Endometrial microvascular endothelial cells (primary cell): ENCODE results near the gene NOL8. TPM values are rescaled to one million over a fixed set of nuclear protein-coding genes. Genes with fewer than 3 reads are reported as not detected.

ENCODE experiments used
- in situ Hi-C: cut with HindIII; loops from 2 replicates; pipeline ENCODE4 v1.10.0; 2017; ENCODE audit warnings: low sequenced_read_pairs, low pct_unique_long_range_greater_than_20kb; ENCODE audit errors: inconsistent ontology term
- total RNA-seq: library from RNA; depleted of rRNA; stranded (reverse); fragments of >200 nt; gene quantifications from one replicate; pipeline ENCODE4 v1.2.3, GENCODE V29; 2015; ENCODE audit errors: inconsistent ontology term

NOL8 gene
- total RNA-seq, 1 donor from 2014 or later, result 13.4 TPM

DNA sequence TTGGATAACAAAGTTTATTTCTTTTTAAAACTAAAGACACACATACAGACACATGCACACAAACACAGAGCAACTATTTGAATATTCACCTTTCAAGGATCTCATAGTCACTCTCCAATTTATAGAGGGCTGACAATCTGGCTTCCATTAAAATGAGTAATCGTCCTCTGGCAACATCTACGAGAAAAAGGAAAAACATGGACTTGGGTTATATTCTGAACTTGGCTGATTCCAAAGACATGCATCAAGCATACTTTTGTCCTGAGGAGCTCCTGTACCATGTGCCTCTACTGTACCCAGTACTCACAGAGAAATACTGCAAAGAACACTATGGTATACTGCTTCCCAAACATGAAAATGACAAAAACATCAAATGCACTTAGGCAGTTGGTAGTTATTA is 47.0 kb downstream of the NOL8 start:
- in situ Hi-C loops, result no loop called here

DNA sequence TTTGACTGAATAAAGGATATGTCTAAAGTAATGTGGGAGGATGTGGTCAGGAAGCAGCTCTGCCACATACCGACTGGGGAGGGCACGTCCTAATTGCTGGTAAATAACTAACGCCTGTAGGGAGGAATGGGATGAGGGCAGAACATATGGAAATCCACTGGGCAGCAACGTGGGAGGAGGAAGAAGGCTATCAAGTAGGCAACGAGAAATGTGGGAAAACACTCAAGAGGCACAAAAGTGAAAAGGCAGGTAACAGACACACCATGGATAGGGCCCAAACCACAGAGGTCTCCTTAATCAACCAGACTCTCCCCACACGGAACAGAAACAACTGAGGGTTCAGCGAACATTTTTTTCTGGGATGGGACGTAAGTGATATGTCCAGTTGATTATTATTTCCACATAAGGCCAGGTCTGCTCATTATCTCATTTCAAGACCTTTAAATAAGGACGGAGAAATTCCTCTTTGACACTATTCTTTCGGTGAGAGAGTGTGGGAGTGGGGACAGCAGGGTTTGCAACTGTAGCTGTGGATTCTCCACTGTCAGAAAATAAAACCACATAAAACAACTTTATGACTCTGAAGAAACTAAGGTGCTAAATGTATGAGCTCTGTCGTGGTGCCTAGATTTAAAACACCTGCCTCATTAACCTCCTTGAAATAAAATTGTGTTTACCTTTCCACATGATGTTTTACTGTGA is 48.7 kb downstream of the NOL8 start:
- in situ Hi-C loops, result no loop called here

GRCh38 chr9:92275541-92275940 is 49.6 kb downstream of the NOL8 start:
- in situ Hi-C loops, result no loop called here

GRCh38 chr9:92270511-92270910 is 54.6 kb downstream of the NOL8 start:
- in situ Hi-C loops, result no loop called here

- in situ Hi-C loops, result no loop called here
These were observed 58.7 kb downstream of the NOL8 start for GRCh38 chr9:92266486-92266885.

- in situ Hi-C loops, result no loop called here
These were observed 60.0 kb downstream of the NOL8 start for GRCh38 chr9:92265154-92265553.

- in situ Hi-C loops, result no loop called here
These were observed 62.0 kb downstream of the NOL8 start for GRCh38 chr9:92263131-92263530.

DNA sequence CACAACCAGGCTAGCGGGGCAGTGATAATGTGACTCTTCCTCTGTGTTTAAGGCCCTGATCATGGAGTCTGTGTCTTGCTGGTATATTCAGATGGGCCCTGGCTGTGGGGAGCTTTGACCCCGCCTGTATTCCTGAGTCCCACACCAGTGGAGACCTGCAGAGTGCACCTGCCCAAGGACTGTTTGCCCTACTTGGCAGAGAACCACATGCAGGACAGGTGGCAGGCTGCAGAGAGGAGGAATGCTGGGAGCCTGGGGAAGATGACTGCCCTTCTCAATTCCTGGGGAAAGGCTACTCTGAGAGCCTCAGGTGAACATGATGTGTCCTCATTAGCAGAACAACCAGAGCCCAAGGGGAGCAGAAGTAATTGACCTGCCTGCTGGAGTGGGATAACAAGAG is 67.8 kb downstream of the NOL8 start:
- in situ Hi-C loops, result no loop called here

DNA sequence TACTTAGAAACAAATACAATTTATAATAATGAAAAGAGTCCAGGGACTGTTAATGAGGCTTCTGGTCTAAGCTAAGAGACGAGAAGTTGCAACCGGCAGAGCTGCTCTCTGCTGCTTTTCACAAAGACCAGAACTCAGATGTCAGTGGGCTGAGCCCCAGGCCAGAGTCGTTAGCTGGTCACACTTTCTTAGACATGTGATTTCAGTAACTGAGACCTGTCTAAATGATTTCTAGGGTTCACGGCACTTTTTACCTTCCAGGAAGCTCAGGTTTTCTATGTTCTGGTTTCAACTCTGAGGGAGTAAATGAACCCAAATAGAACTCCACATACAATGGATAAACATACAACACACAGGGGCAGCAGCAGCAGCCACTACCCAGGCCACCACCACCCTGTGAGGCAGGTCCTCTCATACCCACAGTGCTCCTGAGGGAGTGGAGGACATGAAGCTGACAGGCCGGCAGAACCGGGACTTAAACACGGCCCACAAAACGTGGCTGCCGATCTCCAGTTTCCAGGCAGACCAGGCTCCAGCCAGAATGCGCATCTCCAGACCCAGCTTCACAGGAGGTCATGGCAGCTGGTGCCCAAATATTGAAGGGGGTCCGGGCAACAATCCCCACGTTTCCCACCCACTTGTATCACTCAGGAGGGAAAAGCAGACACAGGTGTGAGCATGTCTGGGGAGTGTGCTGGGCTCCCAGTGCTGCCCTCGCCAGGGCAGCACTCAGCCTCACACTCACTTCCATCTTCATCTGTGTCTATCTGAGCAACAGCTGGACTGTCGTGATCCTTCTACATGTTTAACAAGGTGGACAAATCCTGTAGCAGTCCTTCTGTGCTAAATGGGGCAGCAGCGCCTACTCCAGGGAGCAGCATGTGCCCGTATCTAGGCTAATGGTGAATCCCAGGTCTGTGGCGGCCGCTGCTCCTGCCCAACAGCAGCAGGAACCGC is 70.5 kb downstream of the NOL8 start:
- in situ Hi-C loops, result no loop called here

- in situ Hi-C loops, result no loop called here
These were observed 71.5 kb downstream of the NOL8 start for GRCh38 chr9:92253656-92254055.

GRCh38 chr9:92247981-92248380 is 77.2 kb downstream of the NOL8 start:
- in situ Hi-C loops, result no loop called here

Other genes with a start within 250 kb of the NOL8 start
- 125 TPM for gene SPTLC1, start 209.9 kb downstream of the NOL8 start, total RNA-seq
- 170 TPM for gene IARS1, start 31.7 kb downstream of the NOL8 start, total RNA-seq
- 3.6 TPM for gene CENPP, start 603 bp upstream of the NOL8 start, total RNA-seq
- not detected for gene OGN, start 79.2 kb upstream of the NOL8 start, total RNA-seq
- gene OMD, start 99.1 kb upstream of the NOL8 start, total RNA-seq, result not detected
- not detected for gene ASPN, start 157.2 kb upstream of the NOL8 start, total RNA-seq
- not detected for gene ECM2, start 210.6 kb upstream of the NOL8 start, total RNA-seq